Measurements from ENCODE around the gene IL15RA.
"Not testable (repeated sequence)": the region's sequence is repeated elsewhere in the genome, so short reads cannot be mapped to it uniquely, and the experiment has no call there.

IL15RA gene

DNA sequence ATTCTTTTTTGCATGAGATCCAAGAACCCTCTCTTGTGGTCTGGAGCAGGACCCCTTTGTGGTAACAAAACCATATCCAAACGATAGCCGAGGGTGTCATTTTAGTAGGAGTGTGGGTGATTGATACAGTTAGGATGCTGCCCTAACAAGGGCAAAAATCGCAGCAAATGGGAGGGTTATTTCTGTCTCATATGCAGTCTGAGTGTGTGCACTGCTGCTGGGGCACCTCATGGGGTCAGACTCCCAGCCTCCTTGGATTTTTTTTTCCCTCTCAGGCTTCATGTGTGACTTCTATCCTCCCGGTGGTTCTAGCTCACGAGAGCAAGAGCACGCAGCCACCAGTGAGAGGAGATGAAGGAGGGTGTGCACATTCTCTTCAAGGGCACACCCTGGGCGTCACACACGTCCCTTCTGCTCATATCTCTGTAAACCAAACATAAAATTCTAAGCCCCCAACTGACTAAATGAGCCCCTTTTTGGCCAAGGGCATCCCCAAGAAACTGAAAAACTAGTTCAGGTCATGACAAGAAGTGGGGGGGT lies 28.6 kb upstream of the IL15RA start:
- DNase-seq: no peak

DNA sequence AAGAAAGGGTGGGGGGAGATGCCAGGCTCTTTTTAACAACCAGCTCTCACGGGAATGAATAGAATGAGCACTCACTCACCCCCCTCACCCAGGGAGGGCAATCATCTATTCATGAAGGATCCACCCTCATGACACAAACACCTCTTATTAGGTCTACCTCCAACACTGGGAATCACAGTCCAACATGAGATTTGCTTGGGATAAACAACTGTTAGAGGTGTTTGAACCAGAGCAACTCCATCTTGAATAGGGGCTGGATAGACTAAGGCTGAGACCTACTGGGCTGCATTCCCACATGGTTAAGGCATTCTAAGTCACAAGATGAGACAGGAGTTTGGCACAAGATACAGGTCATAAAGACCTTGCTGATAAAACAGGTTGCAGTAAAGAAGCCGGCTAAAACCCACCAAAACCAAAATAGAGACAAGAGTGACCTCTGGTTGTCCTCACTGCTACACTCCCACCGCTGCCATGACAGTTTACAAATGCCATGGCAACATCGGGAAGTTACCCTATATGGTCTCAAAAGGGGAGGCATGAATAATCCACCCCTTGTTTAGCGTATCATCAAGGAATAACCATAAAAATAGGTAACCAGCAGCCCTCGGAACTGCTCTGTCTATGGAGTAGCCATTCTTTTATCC lies 27.9 kb upstream of the IL15RA start:
- not testable (repeated sequence) for DNase-seq

DNA sequence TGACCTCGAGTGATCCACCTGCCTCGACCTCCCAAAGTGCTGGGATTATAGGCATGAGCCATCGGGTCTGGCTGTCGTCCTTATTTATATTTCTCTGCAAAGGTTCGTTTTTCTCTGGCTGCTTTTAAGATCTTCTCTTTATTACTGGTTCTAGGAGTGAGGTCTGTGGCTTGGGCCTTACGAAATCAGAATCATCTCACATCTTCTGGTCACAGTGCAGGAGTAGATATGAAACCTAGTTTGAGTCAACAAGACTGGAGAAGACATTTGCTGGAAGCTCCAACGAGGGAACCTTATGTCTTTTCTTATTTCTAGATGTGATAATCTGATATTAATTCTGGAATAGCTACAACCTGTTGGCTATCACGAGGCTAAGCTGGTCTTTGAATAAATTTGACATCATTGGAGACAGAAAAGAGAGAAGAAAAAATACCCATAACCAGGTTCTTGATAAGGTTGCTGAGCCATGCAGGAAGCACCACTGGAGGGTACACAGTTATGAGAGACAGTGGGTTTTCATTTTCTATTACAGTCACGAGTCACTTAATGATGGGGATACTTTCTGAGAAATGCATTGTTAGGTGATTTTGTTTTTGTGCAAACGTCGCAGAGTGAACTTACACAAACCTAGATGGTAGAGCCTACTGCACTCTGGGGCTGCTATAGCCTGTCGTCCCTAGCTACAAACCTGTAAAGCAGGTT lies 25.6 kb upstream of the IL15RA start:
- DNase-seq: no peak

DNA sequence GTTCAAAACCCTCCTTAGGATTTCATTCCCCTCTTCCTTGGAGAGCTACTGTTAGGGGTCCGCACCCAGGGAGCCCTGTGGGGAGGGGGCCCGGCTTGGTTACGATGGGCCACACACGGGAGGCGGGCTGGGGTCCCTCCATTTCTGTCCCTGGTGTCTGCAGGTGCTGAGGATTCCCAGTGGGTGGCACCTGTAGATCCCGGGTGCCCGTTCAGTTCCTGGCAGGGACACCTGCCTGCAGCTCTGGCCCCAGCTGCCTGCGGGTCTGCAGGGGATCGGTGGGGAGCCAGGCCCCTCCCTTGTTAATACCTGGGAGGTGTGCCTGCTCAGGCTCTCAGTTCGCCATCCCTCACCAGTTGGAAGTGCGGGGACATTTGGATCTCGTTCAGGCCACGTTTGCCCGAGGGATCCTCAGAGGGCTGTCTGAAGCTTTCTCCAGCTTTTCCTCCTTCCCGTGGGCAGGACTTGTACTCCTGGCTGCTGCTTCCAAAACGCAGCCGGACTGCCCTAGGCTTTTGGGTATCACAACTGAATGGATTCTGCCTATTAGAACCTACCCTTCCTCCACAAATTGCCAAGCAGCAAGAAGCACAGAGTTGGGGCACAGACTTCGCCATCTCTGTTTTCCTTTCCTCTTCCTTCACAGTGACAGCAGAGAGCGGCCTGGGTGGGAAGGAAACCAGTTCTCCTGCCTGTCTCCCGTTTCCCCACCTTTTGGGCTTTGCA lies 22.3 kb upstream of the IL15RA start:
- DNase-seq: no peak

DNA sequence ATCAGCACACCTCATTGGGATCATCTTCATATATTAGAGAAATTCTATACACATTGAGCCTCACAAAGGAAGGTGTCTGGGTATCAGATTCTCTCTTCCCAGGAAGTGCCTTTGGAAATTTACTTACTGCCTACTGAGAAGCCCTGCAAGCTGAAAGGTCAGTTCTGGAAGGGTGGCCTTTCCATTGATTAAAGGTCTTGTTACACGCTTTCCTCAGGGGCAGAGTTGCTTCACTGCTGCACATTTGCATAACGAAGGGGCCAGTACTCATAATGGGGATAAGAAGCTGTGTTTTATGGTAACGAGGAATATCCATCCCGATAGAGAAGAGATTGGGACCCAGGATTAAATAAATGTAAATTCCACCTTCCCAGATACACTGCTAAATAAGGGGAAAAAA lies 19.4 kb upstream of the IL15RA start:
- no peak for DNase-seq

DNA sequence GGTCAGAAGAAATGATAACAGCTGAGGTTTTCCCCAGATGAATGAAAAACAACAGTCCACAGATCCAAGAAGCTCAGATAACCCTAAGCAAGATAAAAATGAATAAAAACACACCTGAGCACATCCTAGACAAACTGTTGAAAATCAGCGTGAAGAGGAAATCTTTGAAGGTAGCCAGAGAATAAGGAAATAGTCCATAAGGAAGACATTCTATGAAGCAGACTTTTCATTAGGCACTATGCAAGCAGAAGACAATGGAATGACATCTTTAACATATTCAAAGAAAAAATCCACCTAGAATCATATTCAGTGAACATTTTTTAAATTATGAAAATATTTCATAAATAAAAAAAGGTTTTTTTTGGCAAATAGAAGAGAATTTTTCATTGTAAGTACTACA lies 15.1 kb upstream of the IL15RA start:
- no peak for DNase-seq

DNA sequence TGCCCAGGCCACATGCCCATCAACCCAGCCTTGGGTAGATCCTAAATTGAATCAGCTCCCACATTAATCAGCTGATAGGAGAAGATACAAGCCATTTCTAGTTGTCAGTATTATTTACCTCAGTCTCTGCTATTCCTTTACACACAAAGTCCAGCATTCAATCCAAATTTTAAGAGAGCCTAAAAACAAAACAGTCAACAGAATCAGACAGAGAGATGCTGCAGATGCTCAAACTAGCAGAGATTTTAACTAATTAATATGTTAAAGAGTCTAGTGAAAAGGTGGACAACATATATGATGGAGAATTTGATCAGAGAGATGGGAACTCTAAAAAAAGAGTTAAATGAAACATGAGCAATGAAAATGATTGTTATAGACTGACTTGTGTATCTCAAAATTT lies 14.4 kb upstream of the IL15RA start:
- DNase-seq: no peak

DNA sequence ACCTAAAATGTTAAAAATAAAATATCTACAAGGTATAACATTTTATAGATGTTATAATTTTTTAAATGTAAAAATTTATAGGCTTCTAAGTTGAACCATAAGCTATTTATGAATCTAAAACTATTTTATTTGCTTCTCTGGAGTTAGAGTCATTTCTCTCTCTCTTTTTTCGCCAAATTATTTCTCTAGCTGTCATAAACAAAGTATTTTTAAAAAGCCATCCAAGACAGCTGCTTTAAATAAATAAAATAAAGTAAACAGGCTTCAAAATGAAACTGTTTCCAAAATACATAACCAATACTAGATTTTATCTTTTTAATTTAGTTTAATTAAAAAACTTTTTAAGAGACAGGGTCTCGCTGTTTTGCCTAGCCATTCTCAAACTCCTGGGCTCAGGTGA lies 12.4 kb upstream of the IL15RA start:
- no peak for DNase-seq

DNA sequence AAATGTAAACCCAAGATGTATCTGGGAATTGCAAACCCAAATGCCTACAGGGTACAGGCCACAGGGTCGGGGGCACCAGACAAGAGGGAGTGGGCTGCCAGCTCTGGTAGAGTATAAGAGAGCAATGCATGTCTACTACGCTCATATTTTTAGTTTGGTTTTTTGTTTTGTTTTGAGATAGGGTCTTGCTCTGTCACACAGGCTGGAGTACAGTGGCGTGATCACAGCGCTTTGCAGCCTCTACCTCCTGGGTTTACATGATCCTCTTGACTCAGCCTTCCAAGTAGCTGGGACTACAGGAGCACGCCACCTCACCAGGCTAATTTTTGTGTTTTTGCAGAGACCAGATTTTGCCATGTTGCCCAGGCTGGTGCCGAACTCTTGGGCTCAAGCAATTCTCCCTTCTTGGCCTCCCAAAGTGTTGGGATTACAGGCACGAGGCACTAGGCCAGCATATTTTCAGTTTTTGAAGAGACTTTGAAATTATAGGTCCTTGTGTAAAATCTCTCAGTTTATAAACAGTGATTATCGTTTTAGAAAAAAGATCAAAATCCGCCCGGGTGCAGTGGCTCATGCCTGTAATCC lies 11.1 kb upstream of the IL15RA start:
- DNase-seq: no peak

DNA sequence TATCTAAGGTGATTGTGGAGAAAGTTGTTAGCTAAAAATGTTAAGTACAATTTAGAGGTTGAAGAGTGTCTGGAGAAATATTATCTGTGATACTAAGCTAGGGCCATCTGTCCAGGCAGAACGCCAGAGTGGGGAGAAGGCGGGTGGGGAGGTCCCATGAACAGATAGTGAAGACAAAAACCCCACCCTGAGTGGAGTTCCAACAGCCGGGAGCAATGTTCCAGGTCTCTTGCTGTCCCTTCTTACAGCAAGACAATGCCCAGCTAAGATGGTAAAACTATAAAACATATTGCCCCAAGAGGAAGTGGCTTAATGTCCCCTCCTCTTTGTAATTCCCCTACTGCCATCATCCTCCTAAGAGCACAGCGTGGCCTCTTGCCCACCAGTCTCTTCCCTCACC lies 10.4 kb upstream of the IL15RA start:
- no peak for DNase-seq

DNA sequence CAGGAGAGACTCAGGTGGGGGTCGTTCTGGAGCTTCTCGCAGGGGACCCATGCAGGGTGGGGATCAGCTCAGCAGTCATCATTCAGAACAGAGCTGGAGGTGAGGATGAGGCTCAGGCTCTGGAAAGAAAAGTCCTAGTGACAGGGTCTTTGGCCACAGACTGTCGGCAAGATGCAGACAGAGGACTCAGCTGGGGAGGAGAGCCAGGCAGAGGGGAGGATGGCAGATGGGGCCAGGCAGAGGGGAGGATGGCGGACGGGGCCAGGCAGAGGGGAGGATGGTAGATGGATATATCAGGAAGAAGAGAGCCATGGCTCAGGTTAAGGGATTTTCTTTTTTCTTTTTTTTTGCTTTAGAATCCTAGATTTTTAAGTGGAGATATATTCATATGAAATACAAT lies 7.7 kb upstream of the IL15RA start:
- DNase-seq: no peak

DNA sequence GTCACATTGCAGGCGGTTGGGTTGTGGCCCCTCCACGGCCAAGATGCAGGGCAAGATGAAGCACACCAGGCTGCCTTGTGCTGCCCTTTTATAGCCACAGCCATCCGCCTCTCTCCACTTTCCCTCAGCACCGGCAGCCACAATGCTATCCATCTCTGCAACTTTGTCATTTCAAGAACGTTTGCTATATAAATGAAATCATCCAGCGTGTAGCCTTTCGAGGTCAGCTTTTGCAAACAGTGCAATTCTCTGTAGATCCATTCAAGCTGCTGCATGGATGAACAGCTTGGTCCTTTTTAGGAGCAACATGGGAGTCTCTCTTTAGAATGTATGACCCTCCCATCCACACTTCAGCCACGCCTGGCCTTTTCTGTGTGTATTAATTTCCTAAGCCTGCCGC lies 6.4 kb upstream of the IL15RA start:
- DNase-seq: no peak

DNA sequence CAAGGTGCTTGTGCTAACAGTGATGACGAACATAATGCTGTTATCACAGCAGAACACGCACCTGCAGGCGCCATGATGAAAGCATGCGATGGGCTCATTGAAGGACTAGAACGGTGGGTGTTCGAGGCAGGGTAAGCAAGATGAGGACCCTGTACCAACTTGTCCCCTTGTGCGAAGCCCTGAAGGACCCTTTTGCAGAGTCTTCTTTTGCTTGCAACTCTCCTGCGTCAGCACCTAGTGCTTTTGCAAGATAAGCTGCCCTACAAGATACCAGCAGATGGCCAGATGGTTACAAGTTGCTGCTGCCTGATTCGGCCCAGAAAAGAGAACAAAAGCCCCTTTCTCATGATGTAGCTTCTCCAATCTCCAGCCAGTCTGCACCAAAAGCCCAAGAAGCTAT lies 4.2 kb upstream of the IL15RA start:
- no peak for DNase-seq

DNA sequence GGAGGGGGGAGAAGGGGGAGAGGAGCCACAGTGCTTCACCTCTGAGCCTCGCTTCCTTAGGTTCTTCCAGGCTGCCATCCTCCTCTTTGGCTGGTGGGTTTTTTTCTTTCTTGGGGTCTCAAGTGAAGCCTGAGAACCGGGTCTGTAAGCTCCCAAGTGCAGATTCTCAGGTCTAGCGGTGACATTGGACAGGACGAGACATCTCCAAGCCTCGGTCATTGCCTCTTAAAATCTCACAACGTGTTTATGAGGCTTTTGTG lies 817 bp upstream of the IL15RA start:
- no peak for DNase-seq

DNA sequence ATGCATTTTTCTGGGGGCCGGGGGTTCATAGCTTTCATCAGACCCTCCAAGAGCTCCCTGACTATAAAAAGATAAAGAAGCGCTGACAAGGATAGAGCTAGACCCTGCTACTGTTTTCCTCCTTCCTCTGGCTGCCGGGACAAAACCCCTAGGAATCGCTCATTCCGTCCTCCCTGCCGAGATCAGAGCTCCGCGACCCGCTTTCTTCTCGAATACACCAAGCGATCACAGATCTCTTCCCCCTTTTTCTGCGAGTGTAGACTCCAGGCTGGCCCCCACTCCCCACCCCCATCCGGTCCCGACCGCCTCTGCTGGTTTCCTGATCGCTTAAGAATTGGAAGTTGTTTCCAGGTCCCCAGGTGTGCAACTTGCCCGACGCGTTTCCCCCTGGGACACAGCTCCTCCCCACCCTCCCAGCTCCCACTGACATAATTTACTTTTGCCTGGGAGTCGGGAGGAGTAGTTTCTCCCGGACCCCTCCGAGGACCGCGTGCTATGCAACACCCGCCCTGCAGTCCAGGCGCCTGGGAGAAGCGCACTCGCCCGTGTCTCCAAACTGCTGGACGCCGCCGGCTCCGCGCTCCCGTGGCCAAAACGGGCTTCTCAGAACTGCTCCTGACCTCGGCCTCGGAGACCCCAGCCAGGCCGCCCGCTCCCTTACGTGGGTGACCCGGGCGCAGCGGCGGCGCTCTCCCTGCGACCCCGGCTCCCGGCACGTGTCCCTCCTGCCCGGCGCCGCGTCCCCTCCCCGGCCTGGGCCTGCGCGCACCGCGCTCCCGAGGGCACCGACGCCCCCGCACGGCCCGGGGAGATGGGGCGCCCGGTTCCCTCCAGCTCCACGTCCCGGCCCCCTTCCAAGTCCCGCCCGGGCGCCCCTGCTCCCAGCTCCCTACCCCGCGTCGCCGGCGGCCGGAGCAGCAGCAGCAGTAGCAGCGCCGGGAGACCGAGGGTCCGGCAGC lies 552 bp downstream of the IL15RA start:
- peak; percentile 72 for DNase-seq

DNA sequence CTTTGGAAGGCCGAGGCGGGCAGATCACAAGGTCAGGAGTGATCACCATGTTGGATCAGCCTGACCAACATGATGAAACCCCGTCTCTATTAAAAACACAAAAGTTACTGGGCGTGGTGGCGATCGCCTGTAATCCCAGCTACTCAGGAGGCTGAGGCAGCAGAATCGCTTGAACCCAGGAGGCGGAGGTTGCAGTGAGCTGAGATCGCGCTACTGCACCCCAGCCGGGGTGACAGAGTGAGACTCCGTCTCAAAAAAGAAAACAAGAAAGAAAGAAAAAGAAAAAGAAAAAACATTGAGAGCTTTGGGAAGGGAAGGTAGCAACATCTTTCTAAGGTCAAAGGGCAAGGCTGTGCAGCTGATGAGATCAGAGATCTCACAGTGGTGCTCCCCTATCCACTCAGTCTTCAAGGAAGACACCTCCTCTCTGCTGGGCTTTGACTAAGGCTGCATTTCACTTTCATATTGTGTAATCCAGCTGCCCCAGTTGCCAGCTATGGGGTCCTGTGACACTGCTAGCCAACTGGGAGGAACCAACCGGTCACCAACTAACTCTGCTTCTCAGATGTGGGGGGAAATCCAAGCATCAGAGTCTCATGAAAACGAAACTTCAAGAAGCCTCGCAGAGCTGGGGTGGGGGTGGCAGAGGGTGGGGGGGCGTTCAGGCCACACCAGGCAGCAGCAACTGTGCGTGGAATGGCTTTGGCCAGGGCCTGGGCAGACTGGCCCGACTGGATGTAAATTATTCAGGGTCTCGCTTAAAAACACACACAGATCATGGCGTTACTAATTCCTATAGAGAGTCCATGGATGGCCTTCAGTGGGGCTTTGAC lies 1.5 kb downstream of the IL15RA start:
- peak; percentile 78 for DNase-seq

DNA sequence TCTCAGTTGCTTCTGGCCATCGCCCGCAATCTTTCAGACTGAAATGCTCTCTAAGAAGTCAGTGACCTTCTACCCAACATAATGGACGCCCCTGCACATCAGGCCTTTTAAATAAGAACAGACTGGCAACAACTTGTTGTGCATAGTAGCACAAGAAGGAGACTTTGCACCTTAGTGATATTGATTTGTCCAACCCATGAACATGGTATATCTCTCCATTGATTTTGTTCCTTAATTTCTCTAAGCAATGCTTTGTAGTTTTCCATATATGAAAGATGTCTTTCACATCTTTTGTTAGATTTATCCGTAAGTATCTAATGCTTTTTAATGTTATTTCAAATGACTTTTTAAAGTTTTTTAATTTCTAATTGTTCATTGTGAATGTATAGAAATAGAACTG lies 4.3 kb downstream of the IL15RA start:
- no peak for DNase-seq

DNA sequence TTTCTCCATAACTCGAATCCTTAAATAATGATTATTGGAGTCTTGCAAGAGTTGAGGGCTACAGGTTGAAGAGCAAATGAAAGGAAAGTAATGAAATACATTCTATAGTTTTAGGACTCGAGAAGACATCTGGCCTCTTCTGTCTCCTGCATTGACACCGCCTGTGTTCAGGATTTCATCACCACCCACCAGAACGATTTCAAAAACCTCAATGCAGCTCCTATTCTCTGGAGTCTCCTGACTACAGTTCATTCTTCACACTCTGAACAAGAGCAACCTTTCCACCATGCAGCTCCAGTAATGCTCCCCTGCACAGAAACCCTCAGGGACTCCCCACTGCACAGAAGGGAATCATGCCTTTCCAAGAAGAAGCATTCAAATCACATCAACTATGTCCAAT lies 5.5 kb downstream of the IL15RA start:
- DNase-seq: no peak

DNA sequence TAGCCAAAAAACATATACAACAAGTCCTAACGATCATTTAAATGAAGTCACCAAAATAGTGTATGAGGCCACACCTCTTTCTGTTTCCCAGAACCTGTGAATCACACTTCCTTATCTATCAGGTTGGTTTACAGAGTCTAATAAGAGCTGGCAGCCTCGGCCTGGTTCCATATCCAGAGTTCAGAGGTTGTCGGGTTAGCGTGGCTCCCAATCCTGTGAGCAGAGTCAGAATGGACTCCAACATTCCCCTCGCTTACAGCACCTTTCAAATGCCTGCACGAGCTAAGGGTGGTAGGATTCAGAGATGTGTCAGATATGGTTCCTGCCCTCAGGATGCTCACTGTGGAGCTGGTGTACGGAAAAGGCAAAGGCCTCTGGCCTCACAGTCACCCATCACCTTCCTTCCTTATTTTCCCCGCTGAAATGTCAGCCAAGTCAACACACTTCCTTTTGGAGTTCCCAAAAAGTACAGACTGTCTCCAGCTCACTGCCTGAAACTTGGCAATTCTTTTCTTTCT lies 6.0 kb downstream of the IL15RA start:
- DNase-seq: peak; percentile 38

DNA sequence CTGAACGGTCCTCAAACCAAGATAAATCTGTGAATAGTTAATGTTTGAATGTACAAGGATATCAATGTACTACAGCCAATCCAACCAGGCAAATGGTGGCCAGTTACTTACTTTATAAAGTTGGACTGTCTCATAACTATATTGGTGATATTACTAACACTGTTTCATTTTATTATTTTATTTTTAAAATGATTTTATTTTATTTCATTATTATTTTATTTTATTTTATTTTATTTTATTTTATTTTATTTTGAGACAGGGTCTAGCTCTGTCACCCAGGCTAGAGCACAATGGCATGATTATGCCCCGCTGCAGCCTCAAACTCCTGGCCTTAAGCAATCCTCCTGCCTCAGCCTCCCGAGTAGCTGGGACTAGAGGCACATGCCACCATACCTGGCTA lies 6.8 kb downstream of the IL15RA start:
- DNase-seq: no peak

DNA sequence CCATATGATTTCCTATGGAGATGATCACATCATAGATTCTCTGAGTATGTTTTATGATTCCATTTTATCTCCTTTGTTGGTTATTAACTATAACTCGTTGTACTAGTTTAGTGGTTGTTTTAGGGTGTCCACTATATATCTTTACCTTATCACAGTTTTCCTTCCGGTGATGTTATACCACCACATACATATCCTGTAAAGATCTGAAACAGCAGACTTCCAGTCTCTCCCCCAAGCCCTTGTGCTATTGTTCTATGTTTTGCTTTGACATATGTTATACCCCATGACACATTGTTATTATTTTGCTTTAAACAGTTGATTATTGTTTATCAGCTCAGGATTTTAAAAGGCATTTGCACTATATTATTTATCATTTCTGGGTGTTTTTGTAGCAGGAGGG lies 7.3 kb downstream of the IL15RA start:
- DNase-seq: no peak
